NCI-H774 (cell line): Measurements from ENCODE around the gene C12orf60.

ENCODE experiments used
- DNase-seq: peaks from one replicate; lab custom pipeline; 2025; lab: John Stamatoyannopoulos, UW

The C12orf60 gene

GRCh38 chr12:14834509-14834908 is 31.0 kb downstream of the C12orf60 start:
- DNase-seq = no peak

DNA sequence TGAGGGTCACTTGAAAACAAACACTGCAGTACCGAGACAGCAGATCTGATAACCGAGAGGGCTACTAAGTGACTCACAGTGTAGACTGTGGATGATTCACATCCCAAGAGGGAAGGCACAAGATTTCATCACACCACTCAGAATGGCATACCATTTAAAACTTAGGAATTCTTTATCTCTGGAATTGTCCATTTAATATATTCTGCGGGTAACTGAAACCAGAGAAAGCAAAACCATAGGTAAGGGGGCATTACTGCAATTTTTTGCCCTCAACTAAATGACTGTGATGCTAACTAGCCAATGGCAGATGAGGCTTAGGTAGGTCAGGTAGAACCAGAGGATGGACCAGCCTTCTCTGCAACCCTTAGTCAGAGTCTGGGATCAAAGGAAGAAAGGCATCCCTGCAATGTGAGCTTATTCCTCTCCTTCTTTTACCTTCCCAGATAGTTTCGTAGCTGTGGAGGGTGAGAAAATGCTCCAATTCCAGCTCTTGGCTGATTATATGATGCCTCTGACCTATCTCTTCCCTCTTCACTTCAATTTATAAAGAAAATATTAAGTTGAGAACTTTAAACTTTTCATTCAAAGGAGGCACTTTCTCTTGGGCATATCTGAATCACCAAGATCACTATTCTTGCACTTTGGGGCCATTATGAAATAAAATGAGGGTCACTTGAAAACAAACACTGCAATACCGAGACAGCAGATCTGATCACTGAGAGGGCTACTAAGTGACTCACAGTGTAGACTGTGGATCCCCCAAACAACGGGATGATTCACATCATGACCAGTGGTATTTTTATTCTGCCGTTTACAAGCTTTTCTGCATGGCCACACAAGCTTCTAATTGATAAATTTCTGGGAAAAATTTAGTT is 33.1 kb downstream of the C12orf60 start:
- DNase-seq = no peak

DNA sequence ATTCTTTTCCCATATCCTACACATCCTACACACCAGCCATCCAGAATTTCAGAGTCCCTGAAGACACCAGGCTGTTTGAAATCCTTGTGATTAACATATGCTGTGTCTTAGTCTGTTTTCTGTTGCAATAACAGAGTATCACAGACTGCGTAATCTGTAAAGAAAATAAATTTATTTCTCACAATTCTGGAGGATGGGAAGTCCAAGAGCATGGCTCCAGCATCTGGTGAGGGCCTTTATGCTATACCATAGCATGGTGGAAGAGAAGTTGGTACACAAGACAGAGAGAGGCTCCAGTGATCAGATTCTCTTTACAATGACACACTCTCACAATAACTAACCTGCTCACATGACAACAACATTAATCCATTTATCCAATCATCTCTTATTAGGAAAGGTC is 35.8 kb downstream of the C12orf60 start:
- no peak for DNase-seq

DNA sequence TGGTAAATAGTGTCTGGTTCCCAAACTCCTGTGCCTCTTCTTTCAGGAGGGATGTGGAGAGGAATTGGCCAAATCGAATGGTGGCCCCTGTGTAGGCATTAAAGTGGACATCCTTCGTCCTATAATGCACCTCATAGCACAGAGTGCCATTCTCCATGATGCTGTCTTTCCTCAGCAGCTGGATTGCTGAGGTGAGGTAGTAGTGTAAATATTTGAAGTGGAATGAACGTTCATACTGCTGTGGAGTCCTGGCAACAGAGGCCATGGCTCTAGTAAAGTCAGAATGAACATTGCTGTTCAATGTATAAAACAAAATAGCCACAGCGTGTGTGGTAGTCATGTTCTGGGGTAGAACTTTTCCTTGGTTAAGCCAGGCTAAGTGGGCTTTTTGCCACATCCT is 37.1 kb downstream of the C12orf60 start:
- no peak for DNase-seq

GRCh38 chr12:14841761-14842160 is 38.3 kb downstream of the C12orf60 start:
- DNase-seq = no peak

- no peak for DNase-seq
These were observed 38.8 kb downstream of the C12orf60 start for GRCh38 chr12:14842315-14842714.

- DNase-seq = no peak
These were observed 40.0 kb downstream of the C12orf60 start, which contains the start of gene ART4 for GRCh38 chr12:14843425-14843887. Gene ART4, minus strand, starts transcription at chr12:14843526. Its CDS starts 413 bp downstream, at chr12:14843113.

- DNase-seq = no peak
These were observed 40.9 kb downstream of the C12orf60 start for GRCh38 chr12:14844401-14844800.

DNA sequence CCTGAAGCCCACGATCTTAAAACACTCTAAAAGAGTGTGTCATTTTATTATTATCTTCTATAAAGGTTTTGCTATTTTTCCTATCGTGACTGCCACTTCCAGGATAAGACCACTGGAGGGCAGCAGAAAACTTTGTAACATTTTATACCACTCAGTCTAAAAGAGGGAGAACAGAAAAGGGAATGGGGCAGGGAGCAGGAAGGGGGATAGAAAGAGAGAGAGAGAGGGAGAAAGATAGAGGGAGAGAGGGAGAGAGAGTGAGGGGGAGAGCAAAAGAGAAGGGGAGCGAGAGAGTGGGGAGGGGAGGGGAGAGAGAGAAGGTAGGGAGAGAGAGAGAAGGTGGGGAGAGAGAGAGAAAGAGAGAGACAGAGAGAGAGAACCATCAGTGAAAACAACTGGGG is 41.9 kb downstream of the C12orf60 start:
- peak; percentile 11 for DNase-seq

- no peak for DNase-seq
These were observed 42.6 kb downstream of the C12orf60 start for GRCh38 chr12:14846042-14846587.

- DNase-seq = no peak
These were observed 43.6 kb downstream of the C12orf60 start for GRCh38 chr12:14846876-14847580.

- DNase-seq = no peak
These were observed 46.2 kb downstream of the C12orf60 start for GRCh38 chr12:14849661-14850060.

DNA sequence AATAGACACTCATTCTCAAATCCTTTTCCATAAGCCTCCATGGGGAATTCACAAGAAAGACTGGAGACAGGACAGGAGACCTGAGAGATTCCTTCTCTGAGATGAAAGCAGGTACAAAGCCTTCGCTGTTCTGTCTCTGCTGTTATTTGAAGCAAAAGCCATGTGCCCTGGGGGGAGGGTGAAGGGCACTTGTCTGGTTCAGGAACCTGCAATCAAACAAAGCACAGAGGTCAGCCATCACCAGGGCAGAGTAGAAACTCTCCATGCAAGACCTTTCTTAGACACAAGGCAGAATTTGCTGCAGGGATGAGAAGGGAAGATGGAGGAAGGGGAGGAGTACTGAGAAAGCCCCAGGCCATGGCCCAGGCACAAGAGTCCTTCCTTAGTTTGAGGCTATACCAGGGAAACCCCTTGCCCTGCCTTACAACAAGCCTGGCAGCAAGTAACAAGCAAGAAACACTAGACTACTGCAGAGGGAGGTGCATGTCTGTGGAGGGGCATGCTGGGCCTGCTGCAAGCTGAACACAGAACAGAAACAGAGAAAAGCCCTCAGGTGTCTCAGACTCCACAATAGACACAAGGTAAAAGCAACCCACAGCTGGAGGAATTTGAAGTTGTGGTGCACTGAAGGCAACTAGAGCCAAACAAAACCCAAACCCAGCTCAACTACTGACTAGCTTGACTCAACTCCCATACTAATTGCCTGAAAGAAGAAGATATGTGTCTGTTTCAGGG is 47.6 kb downstream of the C12orf60 start:
- DNase-seq = no peak

DNA sequence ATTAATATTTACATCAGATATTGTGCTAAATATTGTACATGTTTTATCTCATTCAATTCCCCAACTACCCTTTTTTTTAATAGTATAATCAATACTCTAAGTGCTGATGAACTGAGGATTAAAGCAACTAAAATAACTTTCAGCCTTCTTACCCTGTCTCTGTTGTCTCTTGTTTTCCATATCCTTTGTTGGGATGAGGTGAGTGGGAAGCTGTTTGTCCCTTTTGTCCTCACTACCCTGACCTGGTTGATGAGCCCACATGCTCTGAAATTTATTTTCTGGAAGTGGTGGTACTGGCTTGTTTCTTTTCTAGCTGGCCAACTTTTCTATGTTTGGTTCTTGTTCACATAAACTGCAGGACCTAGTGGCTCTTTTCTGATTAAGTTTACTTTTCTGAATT is 49.4 kb downstream of the C12orf60 start:
- DNase-seq = no peak

DNA sequence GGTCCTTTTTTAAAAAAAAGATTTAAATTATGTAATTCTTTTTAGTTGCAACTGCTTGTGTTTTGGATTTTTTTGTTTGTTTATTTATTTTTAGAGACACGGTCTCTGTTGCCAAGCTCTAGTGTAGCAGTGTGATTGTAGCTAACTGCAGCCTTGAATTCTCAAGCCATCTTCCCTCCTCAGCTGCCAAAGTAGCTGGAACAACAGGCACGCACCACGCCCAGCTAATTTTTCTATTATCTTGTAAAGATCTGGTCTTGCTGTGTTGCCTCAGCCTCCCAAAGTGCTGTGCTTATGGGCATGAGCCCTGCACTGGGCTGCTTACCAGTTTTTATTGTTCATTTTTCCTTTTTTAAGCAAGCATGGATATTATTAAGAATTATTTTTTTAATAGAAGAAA is 50.5 kb downstream of the C12orf60 start:
- no peak for DNase-seq

GRCh38 chr12:14854586-14855183 is 51.2 kb downstream of the C12orf60 start:
- DNase-seq = no peak

GRCh38 chr12:14858513-14858912 is 55.0 kb downstream of the C12orf60 start:
- no peak for DNase-seq

DNA sequence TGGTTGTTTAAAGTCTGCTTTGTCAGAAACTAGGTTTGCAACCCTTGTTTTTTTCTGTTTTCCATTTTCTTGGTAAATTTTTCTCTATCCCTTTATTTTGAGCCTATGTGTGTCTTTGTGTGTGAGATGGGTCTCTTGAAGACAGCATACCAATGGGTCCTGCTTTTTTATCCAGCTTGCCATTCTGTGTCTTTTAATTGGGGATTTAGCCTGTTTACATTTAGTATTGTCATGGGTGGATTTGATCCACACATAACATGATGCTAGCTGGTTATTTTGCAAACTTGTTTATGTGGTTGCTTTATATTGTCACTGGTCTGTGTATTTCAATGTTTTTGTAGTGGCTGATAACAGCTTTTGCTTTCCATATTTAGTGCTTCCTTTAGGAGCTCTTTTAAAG is 57.0 kb downstream of the C12orf60 start:
- DNase-seq = no peak

GRCh38 chr12:14868916-14869506 is 65.5 kb downstream of the C12orf60 start:
- no peak for DNase-seq

DNA sequence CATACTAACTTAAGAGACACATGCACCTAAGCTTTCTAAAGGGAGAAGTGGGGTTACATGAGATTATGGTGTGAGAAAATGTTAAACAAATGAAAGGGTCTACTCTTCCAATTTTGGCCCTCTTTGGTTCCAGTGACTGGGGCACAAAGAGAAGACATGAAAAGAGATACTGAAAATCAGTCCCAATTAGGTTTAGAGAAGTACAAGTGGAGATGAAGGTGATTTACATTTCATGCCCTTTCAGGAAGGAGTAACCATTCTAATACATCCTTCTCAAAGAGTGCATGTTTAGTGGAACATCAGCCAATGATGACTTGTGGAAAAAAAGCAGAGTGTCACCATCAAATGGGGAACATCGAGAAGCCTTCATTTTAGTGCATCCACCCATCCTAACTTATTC is 67.8 kb downstream of the C12orf60 start:
- no peak for DNase-seq

DNA sequence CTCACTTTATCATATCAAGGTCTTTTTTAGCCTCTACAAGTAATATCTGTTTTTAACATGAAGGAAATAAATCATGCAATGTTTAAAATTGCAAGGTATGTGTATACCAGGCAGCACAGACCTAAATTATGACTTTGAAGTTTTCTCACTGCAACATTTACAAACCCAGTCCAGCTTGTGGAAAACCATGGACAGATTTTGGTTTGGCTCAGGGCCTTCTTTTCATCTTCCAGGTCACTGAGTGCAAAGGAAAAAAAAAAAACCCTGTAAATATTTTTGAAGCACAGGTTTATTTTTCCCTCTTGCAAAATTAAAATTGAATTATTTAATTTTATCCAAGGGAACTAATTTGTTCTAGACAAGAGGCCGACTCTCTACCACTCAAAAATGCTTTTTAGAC is 68.4 kb downstream of the C12orf60 start:
- no peak for DNase-seq
